Gastroesophageal sphincter (tissue), 4 donors: Measurements from ENCODE around the gene INSM2. TPM values are rescaled to one million over a fixed set of nuclear protein-coding genes. Genes with fewer than 3 reads are reported as not detected.

Experiments used
- ATAC-seq: fragments of 150-250 bp; one replicate; pipeline ENCODE4 v1.9.1; 2016; ENCODE audit warnings: mild to moderate bottlenecking, moderate library complexity
- H3K27ac ChIP-seq, 4 donors: fragments of 200-600 bp; sonication (generic) in 3 of 4; 1 replicate in 3 of 4; 2 replicates in 1 of 4; pipeline ENCODE4 v1.5.1; 2016 to 2019
- H3K27me3 ChIP-seq: fragments of 200-600 bp; sonication (generic); one replicate; pipeline ENCODE4 v1.5.1; 2019
- H3K36me3 ChIP-seq, 2 donors: fragments of 200-600 bp; sonication (generic); one replicate each; pipeline ENCODE4 v1.5.1; 2019; ENCODE audit warnings: control low read depth in 1 of 2
- H3K4me1 ChIP-seq, 3 donors: fragments of 200-600 bp; sonication (generic); 1 replicate in 2 of 3; 2 replicates in 1 of 3; pipeline ENCODE4 v1.5.1; 2016 to 2019; ENCODE audit warnings: control low read depth in 2 of 3
- H3K4me3 ChIP-seq, 2 donors: fragments of 200-600 bp; sonication (generic); one replicate each; pipeline ENCODE4 v1.5.1; 2019; ENCODE audit warnings: mild to moderate bottlenecking in 1 of 2, moderate library complexity in 1 of 2
- H3K9me3 ChIP-seq, 3 donors: fragments of 200-600 bp; sonication (generic); one replicate each; pipeline ENCODE4 v1.5.1; 2017 to 2019; ENCODE audit warnings: control low read depth in 2 of 3
- CTCF ChIP-seq, 4 experiments: fragments of 200-600 bp in 2 of 4; fragments of 450-650 bp in 2 of 4; sonication (generic) in 1 of 4; IDR thresholded peaks; one replicate each; pipeline ENCODE4 v1.5.1; 2017 to 2019; ENCODE audit warnings: antibody characterized with exemption in 4 of 4, mild to moderate bottlenecking in 2 of 4, moderate library complexity in 2 of 4
- EP300 ChIP-seq: sonication (generic); formaldehyde crosslinking; IDR thresholded peaks from one replicate; pipeline ENCODE4 v1.6.1; 2017; ENCODE audit warnings: antibody characterized with exemption, mild to moderate bottlenecking
- POLR2A ChIP-seq, 2 donors: fragments of 450-650 bp; IDR thresholded peaks; one replicate each; pipeline ENCODE4 v1.6.1; 2017; ENCODE audit warnings: antibody characterized with exemption in 2 of 2, mild to moderate bottlenecking in 2 of 2, moderate library complexity in 1 of 2
- POLR2AphosphoS5 ChIP-seq: sonication (generic); formaldehyde crosslinking; IDR thresholded peaks from one replicate; pipeline ENCODE4 v1.6.1; 2017; ENCODE audit warnings: antibody characterized with exemption
- WGBS, 2 donors: methylation state at CpG; one replicate each; pipeline ENCODE4 v1.1.5; 2018; ENCODE audit warnings: low coverage in 1 of 2; 5-methylcytosine and 5-hydroxymethylcytosine counted together
- total RNA-seq, 4 donors: library from RNA; depleted of rRNA; stranded (reverse); fragments of >200 nt; gene quantifications; one replicate each; pipeline ENCODE4 v1.1.0, GENCODE V29; 2016

Gene INSM2
- total RNA-seq, 4 donors from 2014 or later, result 0.23 TPM; not detected in 3

- no peak overlapping the region for H3K4me3 ChIP-seq
- TF ChIP-seq EP300, result no peak
- no peak for TF ChIP-seq CTCF (IDR thresholded peaks at IDR 0.05)
- no peak for TF ChIP-seq POLR2A (IDR thresholded peaks at IDR 0.05)
- no peak for TF ChIP-seq POLR2AphosphoS5
- WGBS, 2 donors, result 68 to 69% methylated on average over 1 of the region's 1 CpG
- no peaks in the 10 kb centered on the region for H3K36me3 ChIP-seq
- H3K27ac ChIP-seq, result no peak overlapping the region
- no peak for ATAC-seq
- peaks cover 0 to 31% (median 17%) of the 10 kb centered on the region in 3 donors for H3K4me1 ChIP-seq
- peaks cover 71% of the 10 kb centered on the region for H3K27me3 ChIP-seq
- no peaks in the 10 kb centered on the region for H3K9me3 ChIP-seq
Observed at GRCh38 chr14:35531960-35532747, 1.8 kb upstream of the INSM2 start.

- no peaks in the 10 kb centered on the region for H3K9me3 ChIP-seq
- WGBS, 2 donors, result 11 to 14% methylated on average over 4 to 5 of the region's 6 CpGs
- H3K4me3 ChIP-seq, result peak overlapping the region in 1 of 2 donors; percentile 54
- ATAC-seq, result no peak
- no peak for TF ChIP-seq EP300
- peaks cover 71% of the 10 kb centered on the region for H3K27me3 ChIP-seq
- H3K27ac ChIP-seq, result no peak overlapping the region
- peaks cover 0 to 31% (median 17%) of the 10 kb centered on the region in 3 donors for H3K4me1 ChIP-seq
- peaks cover 0 to 6% of the 10 kb centered on the region in 2 donors for H3K36me3 ChIP-seq
Observed at GRCh38 chr14:35532783-35533356, 1.1 kb upstream of the INSM2 start.

GRCh38 chr14:35534208-35534872, 376 bp downstream of the INSM2 start:
- peaks cover 0 to 11% of the 10 kb centered on the region in 2 donors for H3K36me3 ChIP-seq
- TF ChIP-seq POLR2A (IDR thresholded peaks at IDR 0.05) (no peak), POLR2AphosphoS5 (no peak)
- ATAC-seq, result peak; percentile 11
- H3K4me1 ChIP-seq, result peaks cover 0 to 31% (median 17%) of the 10 kb centered on the region in 3 donors
- H3K27ac ChIP-seq, result no peak overlapping the region
- peaks cover 70% of the 10 kb centered on the region for H3K27me3 ChIP-seq
- H3K4me3 ChIP-seq, result peak overlapping the region; percentile 12 to 54
- WGBS, 2 donors, result 7% methylated on average over 3 of the region's 77 CpGs; no CpG with 5 or more reads in 1 of the 2 donors
- H3K9me3 ChIP-seq, result no peaks in the 10 kb centered on the region

GRCh38 chr14:35534873-35535482, 1.0 kb downstream of the INSM2 start:
- peaks cover 63% of the 10 kb centered on the region for H3K27me3 ChIP-seq
- no peak overlapping the region for H3K27ac ChIP-seq
- TF ChIP-seq POLR2AphosphoS5 (no peak), POLR2A (IDR thresholded peaks at IDR 0.05) (no peak), CTCF (IDR thresholded peaks at IDR 0.05) (no peak), EP300 (no peak)
- H3K4me1 ChIP-seq, result peaks cover 0 to 31% (median 17%) of the 10 kb centered on the region in 3 donors
- peak; percentile 85 for ATAC-seq
- peak overlapping the region in 1 of 2 donors; percentile 54 for H3K4me3 ChIP-seq
- H3K36me3 ChIP-seq, result peaks cover 0 to 17% of the 10 kb centered on the region in 2 donors
- no peaks in the 10 kb centered on the region for H3K9me3 ChIP-seq
- no CpG with 5 or more reads among the region's 55 CpGs for WGBS, 2 donors

- TF ChIP-seq POLR2AphosphoS5, result no peak
- no peak for TF ChIP-seq POLR2A (IDR thresholded peaks at IDR 0.05)
- TF ChIP-seq EP300, result no peak
- TF ChIP-seq CTCF (IDR thresholded peaks at IDR 0.05), result no peak
- Histone ChIP-seq H3K27me3 (peaks cover 57% of the 10 kb centered on the region), H3K36me3 (peaks cover 0 to 17% of the 10 kb centered on the region in 2 donors), H3K9me3 (no peaks in the 10 kb centered on the region), H3K27ac (no peak overlapping the region), H3K4me1 (peaks cover 0 to 31% (median 17%) of the 10 kb centered on the region in 3 donors), H3K4me3 (peak overlapping the region in 1 of 2 donors; percentile 54)
- ATAC-seq, result peak; percentile 12
- WGBS, 2 donors, result 22 to 31% methylated on average over 7 to 8 of the region's 37 CpGs
Observed at GRCh38 chr14:35535483-35536112, 1.6 kb downstream of the INSM2 start.
